ENCODE measurements around the gene POLR3GL.

POLR3GL gene

GRCh38 chr1:145993618-145994390 is 29.3 kb downstream of the POLR3GL start:
- DNase-seq = no peak

DNA sequence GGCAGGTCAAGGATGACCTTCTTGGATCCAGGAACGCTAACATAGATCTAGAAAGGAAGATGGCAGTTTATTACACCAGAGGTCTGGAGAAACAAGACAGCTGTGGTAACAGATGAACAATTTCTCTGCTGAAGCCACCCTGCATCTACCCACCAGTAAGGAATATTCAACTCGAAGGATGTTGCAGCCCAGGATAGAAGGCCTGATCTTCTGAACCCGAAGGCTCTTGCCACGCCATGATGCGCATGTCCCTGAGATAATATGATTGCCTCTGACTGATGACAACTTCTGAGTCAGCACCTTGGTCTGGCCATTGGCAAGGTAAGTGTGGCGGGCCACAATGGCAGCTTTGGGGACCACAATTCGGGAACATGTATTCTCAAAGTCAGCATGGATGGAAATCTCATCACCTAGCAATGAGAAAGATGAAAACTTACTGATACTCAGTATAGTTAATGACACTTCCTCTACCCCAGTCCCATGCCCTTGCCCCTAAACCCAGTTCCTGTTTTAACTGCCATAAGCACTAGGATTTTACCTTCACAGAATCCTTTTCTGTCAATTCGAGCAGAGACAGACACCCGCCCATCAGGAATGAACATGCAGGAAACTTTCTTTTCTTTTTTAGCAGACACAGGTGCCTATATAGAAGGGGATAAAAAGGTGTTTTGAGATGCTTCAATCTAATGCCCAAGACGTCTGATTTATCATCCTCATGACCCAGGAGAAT is 30.1 kb downstream of the POLR3GL start:
- peak; percentile 19 for DNase-seq

DNA sequence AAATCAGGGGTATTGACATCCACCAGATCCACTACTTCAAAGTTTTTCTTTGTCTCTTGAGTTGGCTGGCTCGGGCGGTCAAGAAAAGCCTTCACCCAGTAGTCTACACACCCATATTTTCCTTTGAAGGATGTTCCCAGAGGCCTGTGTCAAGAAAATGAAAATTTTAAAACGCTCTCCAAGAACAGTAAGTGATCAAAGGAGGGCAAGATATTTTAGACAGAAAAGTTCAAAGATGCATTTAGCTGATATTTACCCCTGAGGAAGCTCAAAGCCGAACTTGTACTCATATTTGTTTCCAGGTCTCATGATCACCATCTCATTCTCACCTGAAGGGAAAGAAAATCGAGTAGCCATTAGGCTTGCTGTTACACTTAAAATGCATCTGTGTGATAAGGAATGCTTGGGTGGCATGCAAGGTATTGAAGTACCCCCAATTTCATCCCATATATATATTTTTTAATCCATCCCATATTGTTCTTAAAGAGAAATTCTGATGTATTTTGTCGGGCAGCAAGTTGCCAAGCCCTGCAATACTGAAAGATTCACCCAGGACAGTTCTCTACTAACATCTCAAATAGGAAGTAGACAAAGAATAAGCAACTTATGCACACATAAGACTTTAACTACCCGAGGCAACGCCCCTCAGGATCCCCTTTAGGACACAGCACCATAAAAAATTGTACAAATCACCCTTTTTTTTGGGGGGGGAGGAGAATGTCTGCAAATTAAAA is 30.8 kb downstream of the POLR3GL start:
- no peak for DNase-seq

DNA sequence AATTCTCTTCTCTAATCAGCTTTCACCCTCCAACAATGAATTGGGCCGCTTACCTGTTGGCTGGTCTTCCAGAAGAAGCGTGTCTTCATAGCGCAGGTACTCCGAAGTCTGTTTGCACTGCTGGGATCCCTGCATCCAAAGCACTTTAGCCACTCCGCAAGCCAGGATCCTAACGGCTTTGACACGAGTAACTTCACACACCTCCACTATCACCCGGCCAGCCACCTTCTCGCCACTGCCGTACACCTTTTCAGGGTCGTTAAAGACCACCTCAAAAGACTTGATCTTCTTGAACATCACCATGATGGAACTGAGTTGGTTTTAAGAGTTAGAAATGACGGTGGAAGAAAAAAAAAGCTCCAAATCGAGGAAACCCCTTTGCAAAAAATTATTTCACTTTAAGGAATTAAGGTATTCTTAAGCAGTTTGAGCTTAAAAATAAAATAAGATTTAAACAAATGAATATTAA is 31.5 kb downstream of the POLR3GL start:
- DNase-seq = no peak

DNA sequence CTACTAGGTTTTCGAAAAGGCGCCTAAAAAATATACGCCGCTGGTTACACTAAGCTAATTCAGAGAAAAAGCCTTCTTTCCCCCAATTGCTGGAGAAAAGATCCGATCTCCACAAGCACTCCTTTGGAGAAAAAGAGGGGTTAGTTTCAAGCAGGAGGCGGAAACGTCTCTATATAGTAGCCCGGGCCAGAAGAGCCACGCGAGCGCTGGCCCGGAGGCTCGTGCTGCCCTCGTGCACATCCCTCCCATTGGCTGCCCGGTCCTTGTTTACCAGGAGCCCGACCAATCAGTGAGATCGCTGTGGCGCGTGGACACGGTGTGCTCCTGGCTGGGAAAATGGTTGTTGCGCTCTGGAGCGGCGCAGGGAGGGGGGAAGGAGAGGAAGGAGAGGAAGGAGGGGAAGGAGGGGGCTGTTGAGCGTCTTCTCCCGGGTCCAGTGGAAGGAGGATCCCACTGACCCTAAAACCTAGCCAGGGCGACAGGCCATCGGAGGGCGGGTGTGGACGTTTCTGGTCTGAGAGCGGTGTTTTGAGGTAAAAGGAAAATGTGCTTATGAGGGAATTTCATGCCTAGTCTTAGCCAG is 32.0 kb downstream of the POLR3GL start, which contains the start of gene TXNIP:
TSS of gene TXNIP (minus strand) at position 147 of the 583 bp plus-strand sequence. CDS start 313 bp downstream, outside the sequence.
- peak; percentile 89 for DNase-seq

- no peak for DNase-seq
Observed at GRCh38 chr1:145997016-145997717, 32.7 kb downstream of the POLR3GL start.

DNA sequence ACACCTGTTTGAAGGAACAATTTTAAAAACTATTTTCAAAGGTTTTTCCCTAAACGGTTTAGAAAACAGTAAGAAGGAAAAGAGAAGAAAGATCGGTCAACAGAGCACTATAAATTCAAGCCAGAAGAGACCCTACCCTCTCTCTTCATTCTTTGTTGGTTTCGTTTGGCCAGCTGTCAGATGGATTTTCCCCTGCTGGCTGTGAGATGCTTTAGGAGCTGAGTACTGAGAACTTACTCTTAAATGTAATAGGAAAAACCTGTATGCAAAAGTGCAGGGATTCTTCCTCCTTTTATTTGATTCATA is 33.2 kb downstream of the POLR3GL start:
- no peak for DNase-seq

DNA sequence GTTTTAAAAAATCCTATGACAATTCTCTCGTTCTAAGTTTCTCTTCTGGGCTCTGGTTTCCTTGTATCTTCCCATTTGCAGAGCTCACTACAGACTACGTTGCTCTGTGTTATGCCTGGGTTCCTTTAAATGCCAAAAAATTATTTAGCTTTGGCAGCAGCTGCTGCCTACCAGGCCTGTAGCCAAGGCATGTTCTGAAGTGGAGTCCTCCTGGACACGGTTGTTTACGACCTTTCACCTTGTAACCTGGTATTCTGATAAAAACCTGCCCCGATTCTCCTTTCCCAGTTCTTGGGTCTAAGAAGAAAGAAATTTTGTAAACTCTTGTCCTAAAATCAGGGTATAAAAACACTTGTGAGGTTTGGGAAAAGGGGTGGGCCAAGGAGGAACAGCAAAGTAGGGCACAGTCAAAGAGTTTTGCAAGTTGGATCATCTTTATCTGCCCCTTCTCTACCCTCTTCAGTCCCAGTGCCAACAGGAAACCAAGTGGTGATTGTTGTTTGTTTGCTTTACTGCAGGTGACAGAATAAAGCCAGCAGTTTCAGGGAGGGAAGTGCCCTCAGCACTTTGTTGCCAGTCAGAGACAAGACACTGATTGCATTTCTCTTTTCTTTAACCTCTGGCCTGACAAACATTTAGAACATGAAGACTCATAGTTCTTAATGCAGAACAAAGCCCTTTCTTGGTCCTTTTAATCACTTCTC is 35.0 kb downstream of the POLR3GL start:
- DNase-seq = peak; percentile 96

DNA sequence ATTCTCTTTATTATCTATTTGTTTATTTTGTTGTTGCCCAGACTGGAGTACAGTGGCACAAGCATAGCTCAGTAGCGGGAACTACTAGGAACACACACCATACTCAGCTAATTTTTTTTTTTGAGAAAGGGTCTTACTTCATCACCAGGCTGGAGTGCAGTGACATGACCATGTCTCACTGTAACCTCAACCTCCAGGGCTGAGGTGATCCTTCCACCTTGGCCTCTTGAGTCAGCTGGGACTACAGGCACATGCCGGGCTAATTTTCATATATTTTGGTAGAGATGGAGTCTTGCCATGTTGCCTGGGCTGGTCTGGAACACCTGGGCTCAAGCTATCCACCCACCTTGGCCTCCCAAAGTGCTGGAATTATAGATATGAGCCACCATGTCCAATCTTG is 37.2 kb downstream of the POLR3GL start:
- no peak for DNase-seq

- DNase-seq = no peak
Observed at GRCh38 chr1:146007489-146008133, 43.1 kb downstream of the POLR3GL start.

- DNase-seq = no peak
Observed at GRCh38 chr1:146010126-146010738, 45.7 kb downstream of the POLR3GL start.

DNA sequence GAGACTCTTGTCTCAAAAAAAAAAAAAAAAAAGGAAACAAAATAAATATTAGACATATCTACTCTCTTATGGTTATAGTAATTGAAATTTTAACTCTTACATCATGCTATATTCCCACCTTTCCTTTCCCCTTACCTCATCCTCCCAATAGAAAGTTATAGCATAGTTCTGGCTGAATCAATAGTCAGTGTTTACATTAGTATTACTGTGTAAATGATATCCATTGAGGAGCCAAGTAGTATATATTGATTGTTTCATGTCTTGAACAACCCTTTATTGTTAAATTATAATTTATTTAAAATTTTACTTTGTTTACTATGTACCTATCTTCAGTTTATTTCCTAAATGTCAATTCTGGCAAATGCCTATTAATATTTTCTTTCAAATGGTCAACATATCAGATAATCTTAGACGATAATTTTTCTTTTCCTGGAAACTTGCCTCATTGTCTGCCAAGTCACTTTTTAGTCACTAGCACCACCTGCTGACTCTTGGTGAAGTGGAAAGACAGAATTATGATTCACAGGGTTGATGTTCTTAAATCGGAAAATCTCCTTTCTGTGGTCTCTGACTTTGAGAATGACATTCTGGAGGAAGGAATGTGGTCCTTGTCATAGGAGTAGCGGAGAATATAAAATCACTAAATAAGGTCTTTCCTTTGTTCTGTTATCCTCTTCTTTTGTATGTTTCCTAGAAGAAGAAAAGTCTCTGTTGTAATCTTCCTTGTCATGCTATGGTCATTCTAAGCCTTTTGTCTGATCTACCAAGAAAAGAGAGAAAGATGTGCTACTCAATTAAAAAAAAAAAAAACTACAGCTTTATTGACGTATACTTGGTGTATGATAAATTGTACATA is 48.4 kb downstream of the POLR3GL start:
- peak; percentile 69 for DNase-seq

GRCh38 chr1:146013559-146013922 is 49.1 kb downstream of the POLR3GL start:
- DNase-seq = no peak

GRCh38 chr1:146016891-146017290 is 52.4 kb downstream of the POLR3GL start:
- DNase-seq = no peak

GRCh38 chr1:146019231-146020057 is 55.0 kb downstream of the POLR3GL start:
- DNase-seq = no peak

DNA sequence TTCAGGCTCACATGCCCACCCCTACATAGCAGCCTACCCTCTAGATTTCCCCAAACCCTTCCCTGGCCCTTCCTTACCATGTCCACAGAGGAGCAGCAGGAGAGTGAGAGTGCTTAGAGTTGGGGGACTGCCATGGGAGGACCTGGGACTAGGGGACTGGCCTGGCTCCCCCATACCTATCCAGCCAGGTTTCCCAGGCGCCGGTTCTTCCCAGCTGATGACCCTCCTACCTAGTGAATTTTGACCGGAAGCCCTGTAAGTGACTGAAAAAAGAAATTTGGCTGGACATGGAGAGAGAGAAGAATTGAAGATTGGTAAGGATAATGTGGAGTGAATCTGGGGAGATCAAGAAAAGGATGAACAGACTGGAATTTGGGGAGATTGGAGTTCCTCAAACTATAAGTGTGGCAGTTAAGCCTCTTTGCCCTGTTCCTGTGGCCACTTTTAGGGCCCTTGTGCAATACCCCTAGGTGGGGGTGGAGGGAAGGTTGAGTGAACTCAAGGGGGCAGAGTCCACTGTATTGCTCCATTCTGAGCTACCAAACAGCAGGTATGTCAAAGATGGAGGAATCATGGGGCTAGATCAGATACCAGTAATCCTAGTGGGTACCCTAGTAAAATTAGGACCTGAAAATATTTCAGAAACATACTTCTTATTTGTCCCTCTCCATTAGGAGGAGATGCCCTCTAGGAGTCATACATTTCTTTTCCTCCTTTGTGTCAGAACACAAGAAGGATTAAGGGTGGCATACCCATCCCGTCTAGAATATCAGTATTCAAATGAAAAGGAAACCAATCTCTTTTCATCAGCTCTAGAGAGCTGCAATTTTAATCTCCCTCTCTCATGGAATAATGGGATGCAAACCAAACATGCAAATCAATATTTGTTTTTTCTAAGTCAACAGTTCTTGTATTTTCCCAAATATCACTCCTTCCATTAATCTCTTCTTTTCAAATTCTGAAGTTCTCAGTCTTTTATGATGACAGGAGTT is 55.9 kb downstream of the POLR3GL start:
- DNase-seq = no peak

DNA sequence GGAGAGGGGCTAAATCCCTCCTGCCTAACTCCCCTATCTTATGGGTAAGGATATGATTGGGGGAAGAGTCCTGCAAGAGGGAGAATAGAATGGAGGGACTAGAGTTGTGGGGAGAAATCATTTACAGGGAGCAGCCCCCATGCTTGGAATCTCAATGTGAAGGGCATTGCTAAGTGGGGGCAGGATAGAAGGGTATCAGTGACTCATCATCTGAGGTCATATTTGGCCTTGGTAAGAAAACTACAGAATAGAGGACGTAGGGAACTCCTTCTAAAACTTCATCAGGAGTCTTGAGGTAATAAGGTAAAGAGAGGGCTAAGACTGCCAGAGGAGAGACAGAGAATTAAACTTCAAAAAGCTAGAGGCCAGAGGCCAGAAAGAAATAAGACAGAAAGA is 56.6 kb downstream of the POLR3GL start:
- no peak for DNase-seq

Data from NCI-H2029 treated with DMSO at 0.1 percent for 48 hours (cell line).